Fibroblast of peridontal ligament (primary cell): ENCODE measurements around the gene FGF8.
A peak's percentile ranks its signal among the peaks of the same experiment; 100 is the strongest.
"Not testable (repeated sequence)": the region's sequence is repeated elsewhere in the genome, so short reads cannot be mapped to it uniquely, and the experiment has no call there.

ENCODE experiments used
- DNase-seq: peaks from one replicate; pipeline ENCODE4 v3.0.0-alpha.2; 2010; ENCODE audit errors: extremely low read depth

Gene FGF8

GRCh38 chr10:101775273-101776160 lies at the start of gene FGF8:
TSS of gene FGF8 (minus strand) at chr10:101776114. CDS start at chr10:101775900, 214 bp downstream.
- DNase-seq = no peak

GRCh38 chr10:101824736-101825135 lies 48.8 kb upstream of the FGF8 start:
- DNase-seq = no peak

- no peak for DNase-seq
Measured at GRCh38 chr10:101818872-101819633, 43.1 kb upstream of the FGF8 start.

- peak; percentile 100 for DNase-seq
Measured at GRCh38 chr10:101818119-101818871, 42.4 kb upstream of the FGF8 start, which contains the start of gene OGA. TSS of gene OGA (minus strand) at chr10:101818444. CDS start at chr10:101818022, 422 bp downstream.

GRCh38 chr10:101817337-101818118 lies 41.6 kb upstream of the FGF8 start:
- peak; percentile 95 for DNase-seq

GRCh38 chr10:101816913-101817336 lies 41.0 kb upstream of the FGF8 start:
- DNase-seq = no peak

- no peak for DNase-seq
Measured at GRCh38 chr10:101816376-101816775, 40.5 kb upstream of the FGF8 start.

GRCh38 chr10:101814466-101815071 lies 38.7 kb upstream of the FGF8 start:
- peak; percentile 60 for DNase-seq

- DNase-seq = no peak
Measured at GRCh38 chr10:101812606-101813005, 36.7 kb upstream of the FGF8 start.

- no peak for DNase-seq
Measured at GRCh38 chr10:101807158-101807557, 31.2 kb upstream of the FGF8 start.

- no peak for DNase-seq
Measured at GRCh38 chr10:101803511-101803910, 27.6 kb upstream of the FGF8 start.

- no peak for DNase-seq
Measured at GRCh38 chr10:101797403-101798059, 21.6 kb upstream of the FGF8 start.

- DNase-seq = no peak
Measured at GRCh38 chr10:101793526-101793925, 17.6 kb upstream of the FGF8 start.

GRCh38 chr10:101789686-101790085 lies 13.8 kb upstream of the FGF8 start:
- no peak for DNase-seq

- DNase-seq = not testable (repeated sequence)
Measured at GRCh38 chr10:101789231-101789630, 13.3 kb upstream of the FGF8 start.

GRCh38 chr10:101785801-101786200 lies 9.9 kb upstream of the FGF8 start:
- DNase-seq = no peak

GRCh38 chr10:101784558-101784957 lies 8.6 kb upstream of the FGF8 start:
- DNase-seq = no peak

GRCh38 chr10:101783736-101784118 lies 7.8 kb upstream of the FGF8 start:
- DNase-seq = no peak

- peak; percentile 66 for DNase-seq
Measured at GRCh38 chr10:101782811-101783735, 7.2 kb upstream of the FGF8 start, which contains the start of gene NPM3. TSS of gene NPM3 (minus strand) at chr10:101783446. CDS start at chr10:101783390, 56 bp downstream.
